DND-41 (cell line): ENCODE data around the gene MPP2.

ENCODE experiments used
- CTCF ChIP-seq: IDR thresholded peaks from 2 replicates; pipeline ENCODE4 v1.5.1; 2012; ENCODE audit warnings: borderline replicate concordance, low read length, moderate library complexity, mild to moderate bottlenecking; ENCODE audit not compliant: poor library complexity, severe bottlenecking; ENCODE audit errors: extremely low read depth
- EZH2 ChIP-seq: IDR thresholded peaks from 3 replicates; pipeline ENCODE4 v1.6.1; 2012; ENCODE audit warnings: borderline replicate concordance, low read depth, mild to moderate bottlenecking, moderate library complexity, low read length, inconsistent platforms; ENCODE audit not compliant: severe bottlenecking

GRCh38 chr17:43905985-43906852, 1.1 kb downstream of the MPP2 start:
- TF ChIP-seq EZH2 (no peak), CTCF (no peak)
